IPS-NIHi11 (cell line): ENCODE data around the gene CRTC3.
"Not testable (repeated sequence)": the region's sequence is repeated elsewhere in the genome, so short reads cannot be mapped to it uniquely, and the experiment has no call there.

Experiments
- DNase-seq: peaks from one replicate; pipeline ENCODE4 v3.0.0; 2012; ENCODE audit warnings: mixed read lengths, low spot score

The CRTC3 gene

DNA sequence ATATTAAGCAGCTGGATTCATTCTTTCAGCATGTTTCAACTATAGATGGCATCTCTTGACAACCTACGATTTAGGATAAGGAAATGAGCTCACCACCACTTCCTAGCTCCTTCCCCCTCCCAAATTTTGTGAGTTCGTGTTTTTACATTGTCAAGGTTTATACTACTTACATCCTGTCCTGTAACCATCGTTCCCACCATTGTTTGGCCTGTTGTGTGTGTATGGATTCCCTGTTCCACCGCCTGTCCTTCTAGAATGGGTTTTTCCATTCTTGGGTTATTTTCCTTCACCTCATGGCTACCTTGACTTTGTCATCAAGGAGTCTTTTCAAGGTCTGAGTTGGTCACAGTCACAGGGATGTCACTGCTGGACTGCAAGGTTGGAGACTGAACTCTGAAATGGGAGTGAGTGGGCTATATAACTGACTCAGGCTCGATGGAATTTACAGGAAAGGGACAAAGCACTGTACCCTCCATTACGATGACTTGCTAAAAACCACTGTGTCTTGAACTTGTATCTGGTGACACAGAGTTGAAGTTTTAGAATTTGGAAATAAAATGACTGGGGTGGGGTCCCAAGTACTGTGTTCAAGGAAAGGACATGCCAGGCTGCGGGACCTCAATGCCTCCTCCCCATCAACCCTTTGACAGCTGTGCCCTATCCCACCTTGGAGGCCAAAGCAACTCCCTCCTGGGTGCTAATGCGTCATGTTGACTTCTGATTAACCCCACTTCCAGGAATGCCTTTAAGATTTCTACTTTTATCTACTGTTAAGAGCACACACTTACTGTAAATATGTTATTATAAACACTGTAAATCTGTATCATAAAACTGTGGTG lies 120.6 kb downstream of the CRTC3 start:
- no peak for DNase-seq

- no peak for DNase-seq
These were observed 121.4 kb downstream of the CRTC3 start for GRCh38 chr15:90650956-90651689.

GRCh38 chr15:90654233-90655136 lies 124.8 kb downstream of the CRTC3 start:
- no peak for DNase-seq

DNA sequence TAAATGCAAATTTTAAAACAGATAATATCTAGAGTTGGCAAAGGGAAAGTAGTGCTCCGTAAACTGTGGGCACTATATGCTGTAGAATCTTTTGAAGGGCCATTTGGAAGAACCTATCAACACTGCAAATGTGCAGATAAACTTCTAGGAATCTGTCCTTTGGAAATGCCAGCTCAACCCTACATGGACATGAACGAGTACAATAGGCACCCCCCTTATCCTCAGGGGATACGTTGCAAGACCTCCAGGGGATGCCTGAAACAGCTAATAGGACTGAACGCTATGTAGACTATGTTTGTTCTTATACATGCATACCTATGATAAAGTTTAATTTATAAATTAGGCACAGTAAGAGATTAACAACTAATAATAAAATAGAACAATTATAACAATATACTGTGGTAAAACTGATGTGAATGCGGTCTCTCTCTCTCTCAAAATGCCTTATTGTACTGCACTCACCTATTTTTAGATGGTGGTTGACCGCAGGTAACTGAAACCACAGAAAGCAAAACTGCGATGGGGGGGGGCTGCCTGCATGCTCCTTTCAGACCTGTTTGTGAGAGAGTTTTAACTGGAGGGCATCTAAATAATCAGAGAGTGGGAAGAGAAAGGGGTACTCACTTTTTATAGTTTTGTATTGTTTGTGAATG lies 127.9 kb downstream of the CRTC3 start:
- not testable (repeated sequence) for DNase-seq

DNA sequence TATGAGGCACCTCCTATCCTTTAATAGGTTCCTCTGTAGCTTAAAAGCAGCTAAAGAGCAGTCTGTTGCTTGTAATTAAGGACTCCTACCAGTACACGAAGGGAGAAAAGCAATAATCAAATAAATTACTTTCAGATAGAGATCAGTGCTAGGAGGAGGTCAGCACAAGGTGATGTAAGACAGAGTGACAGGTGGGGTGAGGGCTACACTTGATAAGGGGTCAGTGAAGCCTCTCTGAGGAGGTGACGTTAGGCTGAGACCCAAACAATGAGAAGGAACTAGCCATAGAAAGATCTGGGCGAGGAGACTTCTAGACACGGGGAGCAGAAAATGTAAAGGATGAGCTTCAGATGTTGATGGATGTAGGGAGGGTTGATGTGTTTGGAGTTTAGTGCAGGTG lies 129.8 kb downstream of the CRTC3 start:
- no peak for DNase-seq

DNA sequence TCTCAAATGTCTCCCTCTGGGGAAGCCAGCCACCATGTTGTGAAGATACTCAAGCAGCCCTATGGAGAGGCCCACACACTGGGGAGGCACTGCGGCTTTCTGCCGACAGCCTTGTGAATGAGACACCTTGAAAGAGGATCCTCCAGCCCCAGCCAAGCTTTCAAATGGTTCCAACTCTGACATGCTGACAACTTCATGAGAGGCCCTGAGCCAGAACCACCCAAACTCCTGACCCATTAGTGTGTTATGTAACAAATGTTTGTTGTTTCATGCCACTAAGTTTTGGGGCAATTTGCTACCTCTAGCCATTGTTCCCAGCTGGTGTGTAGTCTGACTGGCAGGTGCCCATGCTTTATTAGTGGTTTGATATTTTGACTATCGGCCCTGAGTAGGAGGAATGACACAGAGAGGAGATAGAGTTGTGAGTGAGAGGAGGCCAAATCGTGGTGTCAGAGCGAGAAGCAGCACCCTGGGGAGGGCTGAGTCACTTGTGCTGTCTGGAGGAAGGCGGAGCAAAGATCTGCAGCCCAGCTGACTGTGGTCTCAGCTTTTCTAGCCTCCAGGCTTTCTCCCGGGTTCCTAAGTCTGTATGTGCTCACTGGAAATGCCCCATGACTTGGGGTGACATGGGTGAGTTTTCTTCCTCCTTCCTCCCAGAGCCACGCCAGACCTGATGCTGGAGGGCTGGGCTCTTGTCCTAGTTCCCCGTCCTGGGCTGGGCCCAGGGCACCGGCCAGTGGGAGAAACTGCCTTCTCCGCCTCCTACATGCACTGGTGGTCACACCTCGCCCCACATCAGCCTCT lies 130.7 kb downstream of the CRTC3 start:
- DNase-seq, result peak; percentile 57

DNA sequence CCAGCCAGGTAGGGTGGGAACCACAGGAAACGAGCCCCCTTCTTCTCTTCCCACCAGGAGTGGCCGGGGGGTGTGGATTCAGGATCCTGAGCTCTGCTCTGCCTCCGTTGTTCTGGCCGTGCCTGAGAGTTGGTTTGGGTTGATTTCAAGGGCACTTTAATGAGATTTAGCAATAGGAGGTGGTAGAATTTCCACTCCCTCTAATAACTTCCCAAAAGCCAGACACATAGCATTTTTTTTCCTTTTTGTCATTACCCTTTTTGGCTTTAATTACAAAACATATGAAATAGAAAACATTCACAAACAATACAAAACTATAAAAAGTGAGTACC lies 131.2 kb downstream of the CRTC3 start:
- DNase-seq, result not testable (repeated sequence)

DNA sequence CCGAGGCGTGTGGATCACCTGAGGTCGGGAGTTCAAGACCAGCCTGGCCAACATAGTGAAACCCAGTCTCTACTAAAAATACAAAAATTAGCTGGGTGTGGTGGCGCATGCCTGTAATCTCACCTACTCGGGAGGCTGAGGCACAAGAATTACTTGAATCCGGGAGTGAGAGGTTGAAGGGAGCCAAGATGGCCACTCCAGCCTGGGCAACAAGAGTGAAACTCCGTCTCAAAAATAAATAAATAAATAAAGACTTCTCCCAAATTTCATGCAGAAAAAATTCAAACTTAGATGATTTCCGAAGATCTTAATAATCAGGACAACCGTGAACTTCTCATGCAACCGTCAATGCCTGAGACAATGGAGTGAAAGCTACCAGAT lies 134.3 kb downstream of the CRTC3 start:
- not testable (repeated sequence) for DNase-seq

GRCh38 chr15:90664650-90665287 lies 135.0 kb downstream of the CRTC3 start:
- peak; percentile 74 for DNase-seq

DNA sequence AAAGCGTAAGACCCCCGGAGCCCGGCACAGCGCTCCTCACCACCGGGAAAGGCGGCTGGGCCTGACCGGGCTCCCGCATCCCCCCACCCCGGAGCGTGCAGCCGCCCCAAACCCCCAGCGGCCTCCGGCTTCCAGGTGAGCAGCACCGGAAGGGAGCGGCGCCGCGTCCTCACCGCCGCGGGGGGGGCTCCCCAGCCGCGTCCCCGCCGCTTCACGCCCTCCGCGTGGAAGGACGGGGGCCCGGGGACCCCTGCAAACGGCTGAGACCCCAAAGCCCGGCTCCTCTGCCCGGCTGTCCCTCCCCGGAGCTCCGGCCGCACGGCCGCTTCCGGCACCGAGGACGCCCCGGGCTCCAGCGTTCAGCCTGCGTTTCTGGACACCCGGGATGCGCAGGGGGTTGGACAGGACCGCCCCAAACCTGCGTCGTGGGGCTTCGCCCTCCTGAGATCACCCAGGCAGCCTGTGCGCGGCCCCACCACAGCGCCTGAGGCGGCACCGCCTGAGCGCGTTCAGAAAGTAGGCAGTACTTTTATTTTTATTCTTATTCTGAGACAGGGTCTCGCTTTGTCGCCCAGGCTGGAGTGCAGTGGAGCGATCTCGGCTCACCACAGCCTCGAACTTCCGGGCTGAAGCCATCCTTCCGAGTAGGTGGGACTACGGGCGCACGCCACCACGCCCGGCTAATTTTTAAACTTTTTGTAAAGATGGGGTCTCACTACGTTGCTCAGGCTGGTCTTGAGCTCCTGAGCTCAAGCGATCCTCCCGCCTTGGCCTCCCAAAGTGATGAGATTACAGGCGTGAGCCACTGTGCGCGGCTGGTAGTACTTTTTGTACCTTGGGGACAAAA lies 135.8 kb downstream of the CRTC3 start:
- peak; percentile 81 for DNase-seq

- no peak for DNase-seq
These were observed 136.6 kb downstream of the CRTC3 start for GRCh38 chr15:90666135-90666909.

- DNase-seq, result no peak
These were observed 137.5 kb downstream of the CRTC3 start for GRCh38 chr15:90667073-90667754.

- not testable (repeated sequence) for DNase-seq
These were observed 138.1 kb downstream of the CRTC3 start for GRCh38 chr15:90667755-90668345.

- DNase-seq, result not testable (repeated sequence)
These were observed 140.9 kb downstream of the CRTC3 start for GRCh38 chr15:90670631-90671030.

GRCh38 chr15:90671216-90671615 lies 141.5 kb downstream of the CRTC3 start:
- no peak for DNase-seq

DNA sequence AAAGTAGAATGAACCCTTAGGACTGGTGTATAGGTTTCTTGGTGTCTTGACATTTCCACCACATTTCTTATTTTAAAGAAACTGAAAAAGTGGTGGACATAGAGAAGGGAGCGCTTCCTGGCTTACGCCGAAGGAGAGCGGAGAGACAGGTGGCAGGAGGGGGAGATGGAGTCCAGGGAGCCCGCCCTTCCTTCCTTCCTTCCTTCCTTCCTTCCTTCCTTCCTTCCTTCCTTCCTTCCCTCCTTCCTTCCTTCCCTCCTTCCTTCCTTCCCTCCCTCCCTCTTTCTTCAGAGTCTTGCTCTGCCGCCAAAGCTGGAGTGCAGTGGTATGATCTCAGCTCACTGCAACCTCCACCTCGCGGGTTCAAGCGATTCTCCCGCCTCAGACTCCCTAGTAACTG lies 143.6 kb downstream of the CRTC3 start:
- not testable (repeated sequence) for DNase-seq

DNA sequence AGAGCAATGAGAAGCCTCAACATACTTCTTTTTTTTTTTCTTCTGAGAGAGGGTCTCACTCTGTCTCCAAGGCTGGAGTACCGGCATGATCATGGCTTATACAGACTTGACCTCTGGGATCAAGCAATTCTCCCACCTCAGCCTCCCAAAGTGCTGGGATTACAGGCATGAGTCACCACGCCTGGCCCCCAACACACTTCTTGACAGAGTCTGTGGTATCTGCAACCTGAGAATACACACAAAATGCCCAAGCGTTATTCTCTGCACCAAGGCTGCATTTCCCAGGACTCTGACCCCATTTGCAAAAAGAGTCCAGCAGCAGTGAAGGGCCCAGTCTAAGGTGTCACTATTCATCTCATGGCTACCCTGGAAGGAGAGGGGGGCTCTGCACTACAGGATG lies 144.8 kb downstream of the CRTC3 start:
- DNase-seq, result no peak

DNA sequence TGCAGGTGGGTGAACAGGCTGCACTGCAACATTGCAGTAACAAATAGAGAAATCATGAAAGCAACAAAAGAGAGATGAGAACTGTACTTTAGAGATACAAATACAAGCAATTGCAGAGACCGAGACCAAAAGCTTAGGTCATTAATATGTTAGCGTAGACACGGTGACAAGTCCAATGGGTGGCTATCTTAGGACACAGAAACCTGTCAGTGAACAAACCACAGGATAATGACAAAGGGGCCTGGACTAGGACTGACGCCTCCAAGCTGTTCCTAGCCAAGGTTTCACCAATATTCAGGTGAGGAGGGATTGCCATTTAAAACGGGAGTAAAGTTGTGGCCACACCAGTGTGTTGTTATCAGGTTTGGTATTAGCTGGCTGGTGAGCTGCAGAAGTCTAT lies 145.7 kb downstream of the CRTC3 start:
- no peak for DNase-seq
